Activated CD8-positive, alpha-beta memory T cell treated with anti-CD3 and anti-CD28 coated beads, Interleukin-2, amount 50 U/mL, for 24 hours (primary cell): ENCODE results near the gene PGAP3.

Source experiments
- DNase-seq: peaks from one replicate; pipeline ENCODE4 v3.0.0-alpha.2; 2020; ENCODE audit errors: extremely low read depth

The PGAP3 gene

DNA sequence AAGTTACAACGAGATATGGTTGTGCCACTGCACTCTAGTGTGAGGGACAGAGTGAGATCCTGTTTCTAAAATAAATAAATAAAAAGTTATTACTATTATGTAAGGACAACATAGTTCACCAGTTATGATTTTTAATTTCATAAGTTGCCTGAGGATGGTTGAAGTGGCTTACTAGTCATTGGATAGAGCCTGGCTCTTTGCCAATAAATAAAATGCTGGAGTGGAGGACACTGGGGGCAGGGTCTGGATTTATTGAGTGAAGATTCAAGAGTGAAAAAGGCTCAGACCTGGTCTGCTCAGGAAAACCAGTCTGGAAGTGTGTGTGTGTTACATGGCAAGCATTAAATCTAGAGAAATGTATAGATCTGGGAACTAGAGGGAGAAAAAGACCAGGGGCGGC, 48.8 kb downstream of the PGAP3 start:
- no peak for DNase-seq

GRCh38 chr17:39638317-39638716, 49.5 kb downstream of the PGAP3 start:
- DNase-seq = no peak

- DNase-seq = peak; percentile 79
These were observed 50.7 kb downstream of the PGAP3 start, which contains the start of gene STARD3 for GRCh38 chr17:39636927-39637736. STARD3 (plus strand) TSS chr17:39637144; CDS start chr17:39653532, 16,388 bp downstream.

- DNase-seq = no peak
These were observed 51.3 kb downstream of the PGAP3 start for GRCh38 chr17:39636587-39636926.

- no peak for DNase-seq
These were observed 52.2 kb downstream of the PGAP3 start for GRCh38 chr17:39635614-39636176.

GRCh38 chr17:39634384-39634871, 53.4 kb downstream of the PGAP3 start:
- DNase-seq = no peak

- DNase-seq = no peak
These were observed 54.2 kb downstream of the PGAP3 start for GRCh38 chr17:39633570-39634183.

- DNase-seq = no peak
These were observed 55.5 kb downstream of the PGAP3 start for GRCh38 chr17:39632153-39632941.

- DNase-seq = no peak
These were observed 56.5 kb downstream of the PGAP3 start for GRCh38 chr17:39631403-39631802.

DNA sequence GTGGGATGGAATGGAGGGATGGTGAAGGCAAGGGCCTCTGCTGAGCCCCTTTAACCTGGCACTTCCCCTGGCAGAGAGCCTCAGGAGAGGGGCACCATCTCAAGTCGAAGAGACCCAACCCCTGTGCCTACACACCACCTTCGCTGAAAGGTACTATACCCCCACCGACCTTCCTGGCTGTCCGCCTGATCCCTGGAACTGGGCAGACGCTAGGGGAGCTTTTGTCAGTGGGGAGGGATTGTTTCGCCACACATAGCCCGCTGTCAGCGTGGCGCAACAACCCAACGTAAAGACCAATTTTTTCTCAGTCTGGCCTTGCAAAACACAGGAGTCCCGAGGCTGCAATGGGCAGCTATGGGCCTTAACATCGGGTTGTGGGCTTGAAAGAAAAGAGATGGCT, 58.0 kb downstream of the PGAP3 start:
- DNase-seq = no peak

GRCh38 chr17:39629494-39629880, 58.4 kb downstream of the PGAP3 start:
- no peak for DNase-seq

GRCh38 chr17:39628655-39629493, 59.0 kb downstream of the PGAP3 start:
- DNase-seq = no peak

DNA sequence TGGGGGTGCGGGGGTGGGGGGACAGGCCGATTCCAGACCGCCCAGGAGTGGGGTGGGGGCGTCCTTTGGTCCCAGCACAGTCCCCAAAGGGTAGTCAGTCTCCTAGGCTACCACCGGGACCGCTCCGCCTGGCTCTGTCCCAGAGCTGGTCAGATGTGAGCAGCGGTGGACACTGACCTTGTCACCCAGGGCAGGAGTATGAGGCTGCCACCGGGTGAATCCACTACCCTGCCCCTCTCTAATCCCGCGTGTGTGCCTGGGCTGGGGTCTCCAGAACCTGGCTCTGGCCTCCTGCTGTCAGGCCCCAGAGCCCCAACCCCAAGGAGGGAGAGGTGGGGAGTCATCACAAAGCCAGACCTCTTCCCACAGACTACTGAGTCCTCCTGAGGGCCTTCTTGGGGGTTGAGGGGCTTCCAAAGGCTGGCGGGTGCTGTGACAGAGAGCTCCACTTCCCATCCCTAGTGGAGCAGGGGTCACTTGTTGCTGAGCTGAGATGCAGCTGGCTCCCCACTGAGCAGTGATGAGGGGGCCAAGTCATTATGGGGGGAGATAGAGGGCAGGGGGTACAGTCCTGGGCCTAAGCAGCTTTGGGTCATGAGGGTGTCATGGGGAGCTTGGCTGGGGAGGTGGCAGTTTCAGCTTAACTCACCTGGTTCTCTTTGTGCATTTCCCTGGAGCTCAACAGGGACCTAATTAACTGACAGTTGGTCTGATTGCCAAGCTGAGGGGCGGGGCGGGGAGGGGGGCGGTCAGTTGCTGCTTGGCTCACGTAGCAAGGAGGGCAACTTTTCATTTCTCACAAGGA, 59.9 kb downstream of the PGAP3 start:
- DNase-seq = no peak

DNA sequence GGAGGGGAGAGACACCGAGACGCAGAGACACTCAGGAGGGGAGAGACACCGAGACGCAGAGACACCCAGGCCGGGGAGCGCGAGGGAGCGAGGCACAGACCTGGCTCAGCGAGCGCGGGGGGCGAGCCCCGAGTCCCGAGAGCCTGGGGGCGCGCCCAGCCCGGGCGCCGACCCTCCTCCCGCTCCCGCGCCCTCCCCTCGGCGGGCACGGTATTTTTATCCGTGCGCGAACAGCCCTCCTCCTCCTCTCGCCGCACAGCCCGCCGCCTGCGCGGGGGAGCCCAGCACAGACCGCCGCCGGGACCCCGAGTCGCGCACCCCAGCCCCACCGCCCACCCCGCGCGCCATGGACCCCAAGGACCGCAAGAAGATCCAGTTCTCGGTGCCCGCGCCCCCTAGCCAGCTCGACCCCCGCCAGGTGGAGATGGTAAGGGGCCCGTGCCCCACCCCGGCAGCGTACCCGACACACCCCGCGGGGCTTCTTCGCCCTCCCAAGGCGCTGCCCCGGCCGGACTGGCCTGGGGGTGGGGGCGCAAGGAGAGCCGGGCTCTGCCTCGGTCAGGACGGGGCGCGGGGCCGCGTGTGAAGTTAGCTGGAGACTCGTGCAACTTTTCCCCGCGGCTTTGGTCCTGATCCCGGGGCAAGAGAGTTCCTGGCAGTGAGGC, 60.7 kb downstream of the PGAP3 start:
- no peak for DNase-seq

DNA sequence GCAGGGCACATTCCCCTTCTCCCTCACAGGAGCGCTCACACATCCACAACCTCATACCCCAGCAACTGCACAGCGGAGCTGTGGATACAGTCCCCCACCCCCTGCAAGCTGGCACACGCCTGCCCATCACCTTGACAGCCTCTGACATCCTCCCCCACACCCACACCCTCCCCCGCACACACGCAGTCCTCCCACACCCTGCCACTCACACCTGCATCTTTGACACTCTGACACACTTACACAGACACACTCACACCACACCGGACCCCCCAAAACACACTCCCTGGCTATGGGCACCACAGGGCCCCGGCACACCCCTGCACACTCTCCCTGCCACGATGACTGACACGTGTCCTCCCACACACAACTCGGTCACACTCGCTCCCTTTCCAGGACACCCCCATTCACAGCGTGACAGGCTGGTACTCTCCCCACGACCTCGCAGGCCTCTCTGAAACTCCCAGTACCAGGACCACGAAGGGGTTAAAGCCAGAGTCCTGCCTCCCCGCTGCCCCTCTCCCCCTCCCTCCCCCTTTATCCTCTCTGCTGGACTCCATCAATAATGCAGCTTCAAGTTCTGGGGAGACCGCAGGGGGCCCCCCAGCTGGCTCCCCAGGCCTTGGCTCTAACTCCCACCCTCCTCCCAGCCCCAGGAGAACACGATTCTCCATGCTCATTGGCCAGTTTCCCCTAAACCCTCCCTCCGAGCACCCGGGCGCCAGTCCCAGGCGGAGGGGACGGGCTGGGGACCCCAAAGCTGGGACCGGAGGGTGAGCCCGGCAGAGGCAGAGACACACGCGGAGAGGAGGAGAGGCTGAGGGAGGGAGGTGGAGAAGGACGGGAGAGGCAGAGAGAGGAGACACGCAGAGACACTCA, 61.4 kb downstream of the PGAP3 start, which contains the start of gene PPP1R1B:
Gene PPP1R1B (plus strand): TSS at position 782 of the 876 bp plus-strand sequence. CDS start 441 bp downstream, outside the sequence.
- DNase-seq = no peak

- DNase-seq = no peak
These were observed 62.6 kb downstream of the PGAP3 start for GRCh38 chr17:39625198-39625785.

GRCh38 chr17:39624313-39624712, 63.5 kb downstream of the PGAP3 start:
- no peak for DNase-seq

GRCh38 chr17:39623356-39623950, 64.4 kb downstream of the PGAP3 start:
- peak; percentile 66 for DNase-seq
